Vagina (tissue), 2 donors: ENCODE results near the gene CDK2AP2. TPM values are rescaled to one million over a fixed set of nuclear protein-coding genes. Genes with fewer than 3 reads are reported as not detected.

Experiments used
- DNase-seq, 2 donors: peaks; one replicate each; pipeline ENCODE4 v3.0.0-alpha.2; 2017; ENCODE audit errors: extremely low spot score in 2 of 2
- H3K27ac ChIP-seq: fragments of 200-600 bp; sonication (generic); one replicate; pipeline ENCODE4 v1.5.1; 2019
- H3K27me3 ChIP-seq: fragments of 200-600 bp; sonication (generic); one replicate; pipeline ENCODE4 v1.5.1; 2019
- H3K36me3 ChIP-seq, 2 donors: fragments of 200-600 bp; sonication (generic); one replicate each; pipeline ENCODE4 v1.5.1; 2017 to 2019
- H3K4me1 ChIP-seq: fragments of 200-600 bp; sonication (generic); one replicate; pipeline ENCODE4 v1.5.1; 2019
- H3K4me3 ChIP-seq, 2 donors: fragments of 200-600 bp; sonication (generic); 1 replicate in 1 of 2; 2 replicates in 1 of 2; pipeline ENCODE4 v1.5.1; 2016 to 2019
- H3K9me3 ChIP-seq: fragments of 200-600 bp; sonication (generic); one replicate; pipeline ENCODE4 v1.5.1; 2019
- POLR2A ChIP-seq, 2 donors: fragments of 450-650 bp; IDR thresholded peaks; one replicate each; pipeline ENCODE4 v1.6.1; 2017; ENCODE audit warnings: antibody characterized with exemption in 2 of 2, mild to moderate bottlenecking in 2 of 2, moderate library complexity in 2 of 2
- POLR2AphosphoS5 ChIP-seq, 2 donors: sonication (generic); formaldehyde crosslinking; IDR thresholded peaks; one replicate each; pipeline ENCODE4 v1.9.0; 2017; ENCODE audit warnings: antibody characterized with exemption in 2 of 2, mild to moderate bottlenecking in 2 of 2, low read depth in 1 of 2; ENCODE audit not compliant: insufficient read depth in 1 of 2
- intact Hi-C: fragments of 100-400 bp; cut with DNase I; formaldehyde crosslinking; loops from one replicate; pipeline ENCODE4 v1.15.1; 2023
- total RNA-seq: library from RNA; depleted of rRNA; stranded (reverse); fragments of >200 nt; gene quantifications from one replicate; pipeline ENCODE4 v1.2.3, GENCODE V29; 2016
- TF ChIP-seq, protein P1 (sequence below), 3 experiments: fragments of 450-650 bp in 2 of 3; fragments of 200-600 bp in 1 of 3; sonication (generic) in 1 of 3; IDR thresholded peaks; one replicate each; pipeline ENCODE4 v1.5.1; 2017 to 2019; ENCODE audit warnings: antibody characterized with exemption in 3 of 3, mild to moderate bottlenecking in 2 of 3, moderate library complexity in 2 of 3

The CDK2AP2 gene
- total RNA-seq, 1 donor from 2014 or later: 46.4 TPM

DNA sequence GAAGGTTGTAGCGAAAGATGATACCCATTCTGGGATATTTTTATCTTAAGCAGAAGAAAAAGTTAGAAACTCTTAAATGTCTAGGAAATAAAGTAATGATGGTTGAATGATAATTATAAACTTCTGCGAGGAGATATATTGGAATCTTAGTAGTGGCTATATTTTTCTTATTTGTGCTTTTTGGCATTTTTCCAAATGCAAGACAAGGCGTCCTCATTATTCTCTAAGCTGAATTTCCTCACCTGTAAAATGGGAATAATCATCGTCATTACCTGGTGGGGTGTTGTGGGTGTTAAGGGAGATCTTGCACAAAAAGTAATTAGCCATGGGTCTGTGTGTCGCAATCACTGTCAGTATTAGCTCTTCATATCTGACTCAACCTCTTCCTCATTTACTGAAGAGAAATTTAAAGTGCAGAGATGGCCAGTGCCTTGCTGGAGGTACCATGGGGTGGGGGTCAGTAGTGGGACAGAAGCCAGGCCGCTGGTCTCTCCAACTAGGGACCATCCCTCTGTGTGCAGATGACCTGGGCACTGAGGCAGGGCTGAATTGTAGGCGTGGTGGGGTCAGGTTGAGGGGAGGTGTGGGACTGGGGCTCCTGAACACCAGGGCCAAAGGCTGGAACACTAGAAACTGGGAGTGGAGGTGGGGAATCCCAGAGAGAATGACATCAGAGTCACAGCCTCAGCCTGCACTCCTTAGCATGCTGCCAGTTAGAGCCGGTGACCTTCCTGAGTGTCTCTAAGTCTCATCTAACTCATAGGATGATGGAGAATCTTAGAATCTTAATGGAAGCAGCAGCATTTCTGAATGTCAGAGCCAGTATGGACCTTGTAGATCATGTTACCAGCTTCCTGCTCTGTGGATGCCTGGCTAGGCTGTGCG, 6.9 kb downstream of the CDK2AP2 start:
- peaks cover 17% of the 10 kb centered on the region for H3K4me1 ChIP-seq
- no peak overlapping the region for H3K4me3 ChIP-seq
- no peak for TF ChIP-seq POLR2AphosphoS5 (IDR thresholded peaks at IDR 0.05; ENCODE audit: insufficient read depth in 1 of 2, low read depth in 1 of 2)
- TF ChIP-seq, protein P1, sequence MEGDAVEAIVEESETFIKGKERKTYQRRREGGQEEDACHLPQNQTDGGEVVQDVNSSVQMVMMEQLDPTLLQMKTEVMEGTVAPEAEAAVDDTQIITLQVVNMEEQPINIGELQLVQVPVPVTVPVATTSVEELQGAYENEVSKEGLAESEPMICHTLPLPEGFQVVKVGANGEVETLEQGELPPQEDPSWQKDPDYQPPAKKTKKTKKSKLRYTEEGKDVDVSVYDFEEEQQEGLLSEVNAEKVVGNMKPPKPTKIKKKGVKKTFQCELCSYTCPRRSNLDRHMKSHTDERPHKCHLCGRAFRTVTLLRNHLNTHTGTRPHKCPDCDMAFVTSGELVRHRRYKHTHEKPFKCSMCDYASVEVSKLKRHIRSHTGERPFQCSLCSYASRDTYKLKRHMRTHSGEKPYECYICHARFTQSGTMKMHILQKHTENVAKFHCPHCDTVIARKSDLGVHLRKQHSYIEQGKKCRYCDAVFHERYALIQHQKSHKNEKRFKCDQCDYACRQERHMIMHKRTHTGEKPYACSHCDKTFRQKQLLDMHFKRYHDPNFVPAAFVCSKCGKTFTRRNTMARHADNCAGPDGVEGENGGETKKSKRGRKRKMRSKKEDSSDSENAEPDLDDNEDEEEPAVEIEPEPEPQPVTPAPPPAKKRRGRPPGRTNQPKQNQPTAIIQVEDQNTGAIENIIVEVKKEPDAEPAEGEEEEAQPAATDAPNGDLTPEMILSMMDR (IDR thresholded peaks at IDR 0.05): no peak
- no peak for TF ChIP-seq POLR2A (IDR thresholded peaks at IDR 0.05)
- peaks cover 0 to 13% of the 10 kb centered on the region in 2 donors for H3K36me3 ChIP-seq
- no peaks in the 10 kb centered on the region for H3K9me3 ChIP-seq
- DNase-seq: no peak
- H3K27ac ChIP-seq: no peak overlapping the region
- intact Hi-C loops: loop anchor here (10.0 kb wide), 1 partner anchor 146 kb away; the partner anchor contains the start of gene POLD4
- H3K27me3 ChIP-seq: no peaks in the 10 kb centered on the region

DNA sequence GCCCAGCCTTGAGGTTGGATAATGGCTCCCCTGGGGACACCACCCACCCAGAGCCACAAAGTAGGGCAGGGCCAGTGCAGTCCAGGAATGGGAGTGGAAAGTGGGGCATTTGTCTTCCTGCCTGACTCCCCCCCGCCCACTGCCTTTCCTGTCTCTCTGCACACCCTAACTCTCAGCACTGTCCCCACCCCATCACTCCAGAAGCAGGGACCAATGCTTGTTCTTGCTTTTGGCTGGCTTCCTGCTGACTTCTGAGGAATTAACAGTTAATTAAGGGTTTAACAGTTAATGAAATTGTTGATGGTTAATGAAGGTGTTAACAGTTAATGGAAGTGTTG, 7.5 kb downstream of the CDK2AP2 start:
- intact Hi-C loops: loop anchor here (10.0 kb wide), 1 partner anchor 146 kb away; the partner anchor contains the start of gene POLD4
- no peak overlapping the region for H3K4me3 ChIP-seq
- no peak for DNase-seq
- H3K36me3 ChIP-seq: peaks cover 0 to 13% of the 10 kb centered on the region in 2 donors
- H3K4me1 ChIP-seq: peaks cover 12% of the 10 kb centered on the region
- TF ChIP-seq POLR2AphosphoS5 (IDR thresholded peaks at IDR 0.05; ENCODE audit: insufficient read depth in 1 of 2, low read depth in 1 of 2) (no peak), POLR2A (IDR thresholded peaks at IDR 0.05) (no peak)
- TF ChIP-seq, protein P1 (IDR thresholded peaks at IDR 0.05): no peak
- H3K9me3 ChIP-seq: no peaks in the 10 kb centered on the region
- no peak overlapping the region for H3K27ac ChIP-seq
- no peaks in the 10 kb centered on the region for H3K27me3 ChIP-seq

DNA sequence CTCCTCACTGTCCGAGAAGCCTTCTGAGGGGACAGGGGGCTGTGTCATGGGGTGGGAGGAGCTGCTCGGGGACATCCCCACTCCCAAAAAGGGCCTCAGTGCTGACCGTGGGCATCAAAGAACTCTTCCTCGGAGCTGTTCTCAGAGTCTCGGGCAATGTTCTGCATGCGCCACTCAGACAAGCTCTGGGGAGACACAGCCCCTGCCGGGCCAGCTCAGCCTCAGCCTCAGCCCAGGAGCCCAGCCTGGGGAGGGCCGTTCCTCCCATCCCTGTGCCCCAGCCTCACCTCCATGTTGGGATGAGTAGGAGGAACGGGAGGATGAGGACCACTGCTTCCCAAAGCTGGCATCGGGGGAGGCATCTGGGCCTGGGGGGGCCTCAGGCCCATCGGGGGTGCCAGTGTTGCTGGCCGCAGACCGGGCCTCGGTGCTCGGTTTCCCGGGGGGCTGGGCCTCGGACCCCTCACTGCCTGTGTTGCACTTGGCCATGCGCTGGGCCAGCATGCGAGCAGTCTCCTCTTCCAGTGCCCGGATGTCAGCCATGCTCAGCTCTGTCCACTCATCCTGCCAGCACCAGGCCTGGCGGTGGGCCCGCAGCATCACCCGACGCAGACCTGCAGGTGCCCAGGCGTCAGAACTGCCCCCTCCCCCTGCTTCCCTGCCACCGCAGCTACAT, 8.0 kb downstream of the CDK2AP2 start:
- Histone ChIP-seq H3K27me3 (no peaks in the 10 kb centered on the region), H3K4me1 (peaks cover 9% of the 10 kb centered on the region), H3K36me3 (peaks cover 0 to 13% of the 10 kb centered on the region in 2 donors), H3K4me3 (no peak overlapping the region), H3K9me3 (no peaks in the 10 kb centered on the region), H3K27ac (no peak overlapping the region)
- intact Hi-C loops: loop anchor here (10.0 kb wide), 1 partner anchor 145 kb away; the partner anchor contains the start of gene POLD4
- no peak for DNase-seq
- no peak for TF ChIP-seq POLR2AphosphoS5 (IDR thresholded peaks at IDR 0.05; ENCODE audit: insufficient read depth in 1 of 2, low read depth in 1 of 2)
- TF ChIP-seq, protein P1 (IDR thresholded peaks at IDR 0.05): no peak
- TF ChIP-seq POLR2A (IDR thresholded peaks at IDR 0.05): no peak

DNA sequence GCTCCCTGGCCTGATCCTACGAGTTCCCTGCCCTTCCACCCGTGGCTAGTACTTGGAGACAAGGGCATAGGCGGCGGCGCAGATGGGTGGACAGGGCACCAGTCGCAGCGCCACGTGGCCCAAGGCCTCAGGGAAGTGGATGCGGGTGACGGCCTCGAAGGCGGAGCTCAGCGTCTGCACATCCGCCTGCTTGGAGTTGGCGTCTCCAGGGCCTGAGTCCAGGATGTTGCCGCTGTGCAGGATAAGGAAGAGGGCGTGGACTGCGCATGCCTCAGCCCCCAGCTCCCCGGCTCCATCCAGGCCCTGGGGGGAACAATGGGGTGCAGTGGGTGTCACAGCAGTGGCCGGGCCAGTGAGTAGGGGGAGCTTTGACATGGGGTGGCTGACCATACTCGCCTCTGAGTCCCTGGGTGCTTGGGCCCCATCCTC, 9.4 kb downstream of the CDK2AP2 start:
- no peak overlapping the region for H3K27ac ChIP-seq
- intact Hi-C loops: no loop called here
- no peak overlapping the region for H3K4me3 ChIP-seq
- no peaks in the 10 kb centered on the region for H3K27me3 ChIP-seq
- H3K9me3 ChIP-seq: no peaks in the 10 kb centered on the region
- H3K36me3 ChIP-seq: peaks cover 0 to 16% of the 10 kb centered on the region in 2 donors
- H3K4me1 ChIP-seq: peaks cover 5% of the 10 kb centered on the region
- no peak for DNase-seq
- TF ChIP-seq POLR2AphosphoS5 (IDR thresholded peaks at IDR 0.05; ENCODE audit: insufficient read depth in 1 of 2, low read depth in 1 of 2) (no peak), POLR2A (IDR thresholded peaks at IDR 0.05) (no peak)
- TF ChIP-seq, protein P1 (IDR thresholded peaks at IDR 0.05): no peak
